Central memory CD4-positive, alpha-beta T cell (primary cell): ENCODE data around the gene FBXO36.

Experiments
- DNase-seq: peaks from one replicate; pipeline ENCODE4 v3.0.0; 2022

FBXO36 gene

GRCh38 chr2:230053753-230054478 lies 131.6 kb downstream of the FBXO36 start:
- DNase-seq: no peak

DNA sequence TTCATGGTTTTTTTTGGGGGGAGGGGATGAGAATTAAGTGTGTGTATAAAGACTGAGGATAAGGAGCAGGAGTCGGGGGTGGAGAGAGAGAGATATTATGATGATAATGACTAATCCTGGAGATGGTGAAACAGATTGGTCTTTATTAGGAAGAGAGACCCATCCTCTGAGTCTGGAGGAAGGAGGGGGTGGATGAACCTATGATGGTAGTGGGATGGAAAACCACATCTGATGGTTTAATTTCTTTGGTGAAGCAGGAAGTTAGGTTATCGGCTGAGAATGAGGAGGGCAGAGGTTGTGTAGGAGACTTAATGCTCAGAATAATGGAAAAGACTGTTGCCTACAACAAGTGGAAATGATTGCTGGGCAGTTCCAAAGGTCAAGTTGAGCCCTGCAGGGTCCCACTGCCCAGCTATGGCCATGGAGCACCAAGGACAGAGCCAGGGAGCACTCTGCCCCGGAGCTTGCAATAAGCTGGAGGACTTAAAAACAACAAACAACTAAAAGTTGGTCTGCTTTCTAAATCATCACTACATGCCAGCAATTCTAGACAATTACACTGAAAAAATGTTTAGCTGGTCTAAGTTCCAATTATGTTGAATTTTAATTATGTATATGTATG lies 138.5 kb downstream of the FBXO36 start:
- no peak for DNase-seq
